Measurements from ENCODE around the gene MGAT3.

DNA sequence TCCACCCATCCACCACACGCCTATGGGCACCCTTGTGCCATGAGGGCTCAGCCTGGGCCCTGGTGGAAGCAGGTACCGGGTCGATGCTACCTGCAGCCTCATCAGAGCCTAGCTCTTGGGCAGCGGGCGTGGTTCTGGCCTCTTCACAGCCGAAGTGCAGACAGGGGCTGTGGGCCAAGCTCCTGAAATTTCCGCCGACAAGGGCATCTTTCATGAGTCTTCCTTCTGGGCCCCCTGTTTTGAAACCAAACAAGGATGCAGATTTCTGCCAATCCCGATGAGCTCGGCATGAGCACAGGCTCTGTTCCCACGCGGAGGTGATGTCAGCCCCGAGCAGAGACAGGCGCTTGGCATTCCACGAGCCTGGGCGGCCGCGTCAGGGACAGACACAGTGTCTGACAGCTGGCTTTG, 22.6 kb upstream of the MGAT3 start:
- TF ChIP-seq, protein P1, sequence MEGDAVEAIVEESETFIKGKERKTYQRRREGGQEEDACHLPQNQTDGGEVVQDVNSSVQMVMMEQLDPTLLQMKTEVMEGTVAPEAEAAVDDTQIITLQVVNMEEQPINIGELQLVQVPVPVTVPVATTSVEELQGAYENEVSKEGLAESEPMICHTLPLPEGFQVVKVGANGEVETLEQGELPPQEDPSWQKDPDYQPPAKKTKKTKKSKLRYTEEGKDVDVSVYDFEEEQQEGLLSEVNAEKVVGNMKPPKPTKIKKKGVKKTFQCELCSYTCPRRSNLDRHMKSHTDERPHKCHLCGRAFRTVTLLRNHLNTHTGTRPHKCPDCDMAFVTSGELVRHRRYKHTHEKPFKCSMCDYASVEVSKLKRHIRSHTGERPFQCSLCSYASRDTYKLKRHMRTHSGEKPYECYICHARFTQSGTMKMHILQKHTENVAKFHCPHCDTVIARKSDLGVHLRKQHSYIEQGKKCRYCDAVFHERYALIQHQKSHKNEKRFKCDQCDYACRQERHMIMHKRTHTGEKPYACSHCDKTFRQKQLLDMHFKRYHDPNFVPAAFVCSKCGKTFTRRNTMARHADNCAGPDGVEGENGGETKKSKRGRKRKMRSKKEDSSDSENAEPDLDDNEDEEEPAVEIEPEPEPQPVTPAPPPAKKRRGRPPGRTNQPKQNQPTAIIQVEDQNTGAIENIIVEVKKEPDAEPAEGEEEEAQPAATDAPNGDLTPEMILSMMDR (conservative IDR thresholded peaks at IDR 0.05; ENCODE audit: low read length) = no peak
- no peak for TF ChIP-seq EZH2phosphoT487 (IDR thresholded peaks at IDR 0.05; ENCODE audit: borderline replicate concordance, low read depth, low read length)

Data from OCI-LY7 (cell line).